Measurements from ENCODE around the gene TTLL10.

Gene TTLL10

GRCh38 chr1:1196431-1197187, 22.9 kb downstream of the TTLL10 start:
- Mint-ChIP-seq H3K27me3 (no peaks in the 10 kb centered on the region), H3K9me3 (peaks cover 8% of the 10 kb centered on the region), H3K36me3 (ENCODE audit: low read depth) (no peaks in the 10 kb centered on the region), H3K27ac (peak overlapping the region; percentile 5), H3K4me1 (ENCODE audit: low read depth) (peaks cover 12% of the 10 kb centered on the region), H3K4me3 (no peak overlapping the region)
- peak; percentile 33 for DNase-seq

- Mint-ChIP-seq H3K27me3 (no peaks in the 10 kb centered on the region), H3K9me3 (peaks cover 3% of the 10 kb centered on the region), H3K4me1 (ENCODE audit: low read depth) (peaks cover 12% of the 10 kb centered on the region), H3K36me3 (ENCODE audit: low read depth) (no peaks in the 10 kb centered on the region), H3K27ac (no peak overlapping the region), H3K4me3 (no peak overlapping the region)
- no peak for DNase-seq
These were observed 23.5 kb downstream of the TTLL10 start for GRCh38 chr1:1197188-1197500.

GRCh38 chr1:1197551-1198422, 24.1 kb downstream of the TTLL10 start:
- peaks cover 12% of the 10 kb centered on the region for H3K4me1 Mint-ChIP-seq (ENCODE audit: low read depth)
- no peaks in the 10 kb centered on the region for H3K36me3 Mint-ChIP-seq (ENCODE audit: low read depth)
- H3K4me3 Mint-ChIP-seq: no peak overlapping the region
- peak; percentile 32 for DNase-seq
- no peak overlapping the region for H3K27ac Mint-ChIP-seq
- H3K9me3 Mint-ChIP-seq: peaks cover 2% of the 10 kb centered on the region
- H3K27me3 Mint-ChIP-seq: no peaks in the 10 kb centered on the region

GRCh38 chr1:1198423-1199140, 24.9 kb downstream of the TTLL10 start:
- H3K36me3 Mint-ChIP-seq (ENCODE audit: low read depth): no peaks in the 10 kb centered on the region
- H3K9me3 Mint-ChIP-seq: peaks cover 2% of the 10 kb centered on the region
- DNase-seq: no peak
- H3K4me3 Mint-ChIP-seq: no peak overlapping the region
- no peak overlapping the region for H3K27ac Mint-ChIP-seq
- H3K4me1 Mint-ChIP-seq (ENCODE audit: low read depth): peaks cover 12% of the 10 kb centered on the region
- H3K27me3 Mint-ChIP-seq: no peaks in the 10 kb centered on the region

- Mint-ChIP-seq H3K4me3 (peak overlapping the region; percentile 8), H3K4me1 (ENCODE audit: low read depth) (peaks cover 17% of the 10 kb centered on the region), H3K27me3 (no peaks in the 10 kb centered on the region), H3K36me3 (ENCODE audit: low read depth) (peaks cover 5% of the 10 kb centered on the region), H3K9me3 (peaks cover 2% of the 10 kb centered on the region), H3K27ac (peak overlapping the region; percentile 57)
- no peak for DNase-seq
These were observed 25.7 kb downstream of the TTLL10 start for GRCh38 chr1:1199141-1199960.

GRCh38 chr1:1199961-1200875, 26.5 kb downstream of the TTLL10 start:
- H3K4me1 Mint-ChIP-seq (ENCODE audit: low read depth): peaks cover 17% of the 10 kb centered on the region
- peaks cover under 1% of the 10 kb centered on the region for H3K9me3 Mint-ChIP-seq
- H3K27ac Mint-ChIP-seq: peak overlapping the region; percentile 85
- peaks cover 7% of the 10 kb centered on the region for H3K36me3 Mint-ChIP-seq (ENCODE audit: low read depth)
- H3K27me3 Mint-ChIP-seq: no peaks in the 10 kb centered on the region
- H3K4me3 Mint-ChIP-seq: peak overlapping the region; percentile 60
- DNase-seq: no peak

- peak overlapping the region; percentile 85 for H3K27ac Mint-ChIP-seq
- peaks cover 18% of the 10 kb centered on the region for H3K4me1 Mint-ChIP-seq (ENCODE audit: low read depth)
- DNase-seq: peak; percentile 96
- H3K36me3 Mint-ChIP-seq (ENCODE audit: low read depth): peaks cover 10% of the 10 kb centered on the region
- no peaks in the 10 kb centered on the region for H3K27me3 Mint-ChIP-seq
- peak overlapping the region; percentile 60 for H3K4me3 Mint-ChIP-seq
- no peaks in the 10 kb centered on the region for H3K9me3 Mint-ChIP-seq
These were observed 27.5 kb downstream of the TTLL10 start for GRCh38 chr1:1200876-1201810.

GRCh38 chr1:1202831-1203560, 29.3 kb downstream of the TTLL10 start:
- H3K27ac Mint-ChIP-seq: peak overlapping the region; percentile 44
- H3K36me3 Mint-ChIP-seq (ENCODE audit: low read depth): peaks cover 10% of the 10 kb centered on the region
- no peaks in the 10 kb centered on the region for H3K27me3 Mint-ChIP-seq
- no peak for DNase-seq
- no peaks in the 10 kb centered on the region for H3K9me3 Mint-ChIP-seq
- no peak overlapping the region for H3K4me3 Mint-ChIP-seq
- peaks cover 27% of the 10 kb centered on the region for H3K4me1 Mint-ChIP-seq (ENCODE audit: low read depth)

- peak overlapping the region; percentile 80 for H3K4me3 Mint-ChIP-seq
- peaks cover 33% of the 10 kb centered on the region for H3K4me1 Mint-ChIP-seq (ENCODE audit: low read depth)
- no peaks in the 10 kb centered on the region for H3K27me3 Mint-ChIP-seq
- H3K9me3 Mint-ChIP-seq: no peaks in the 10 kb centered on the region
- DNase-seq: no peak
- H3K27ac Mint-ChIP-seq: peak overlapping the region; percentile 44
- H3K36me3 Mint-ChIP-seq (ENCODE audit: low read depth): peaks cover 12% of the 10 kb centered on the region
These were observed 30.1 kb downstream of the TTLL10 start for GRCh38 chr1:1203561-1204424.

GRCh38 chr1:1204425-1204920, 30.8 kb downstream of the TTLL10 start:
- no peak for DNase-seq
- H3K4me3 Mint-ChIP-seq: peak overlapping the region; percentile 80
- peaks cover 38% of the 10 kb centered on the region for H3K4me1 Mint-ChIP-seq (ENCODE audit: low read depth)
- no peaks in the 10 kb centered on the region for H3K9me3 Mint-ChIP-seq
- peaks cover 14% of the 10 kb centered on the region for H3K36me3 Mint-ChIP-seq (ENCODE audit: low read depth)
- H3K27me3 Mint-ChIP-seq: no peaks in the 10 kb centered on the region
- peak overlapping the region; percentile 47 for H3K27ac Mint-ChIP-seq

Data from activated T-cell treated with anti-CD3 and anti-CD28 coated beads, Interleukin-2, amount 50 U/mL, for 24 hours (primary cell).